T-helper 17 cell (primary cell): ENCODE data around the gene FOCAD. TPM values are rescaled to one million over a fixed set of nuclear protein-coding genes. Genes with fewer than 3 reads are reported as not detected.

ENCODE experiments used
- ATAC-seq: fragments of 150-1000 bp; cut with Tn5 transposase; 2 replicates; pipeline ENCODE4 v1.10.0; 2021; ENCODE audit warnings: mild to moderate bottlenecking, moderate library complexity
- DNase-seq, 3 donors: peaks; one replicate each; pipeline versions ENCODE4 v3.0.0 to v3.0.0-alpha.2; 2020 to 2021
- H3K9me3 ChIP-seq: one replicate; pipeline ENCODE4 v1.7.0; 2013; ENCODE audit warnings: low read length, mild to moderate bottlenecking; ENCODE audit not compliant: control insufficient read depth, poor library complexity, severe bottlenecking
- H3K27ac Mint-ChIP-seq: one replicate; pipeline ENCODE4 v1.8.0; 2022; ENCODE audit warnings: mild to moderate bottlenecking, moderate library complexity, mixed read lengths
- H3K27me3 Mint-ChIP-seq: one replicate; pipeline ENCODE4 v1.8.0; 2022; ENCODE audit warnings: mixed read lengths
- H3K36me3 Mint-ChIP-seq: one replicate; pipeline ENCODE4 v1.8.0; 2022; ENCODE audit warnings: low read depth, mixed read lengths
- H3K4me1 Mint-ChIP-seq: one replicate; pipeline ENCODE4 v1.8.0; 2022; ENCODE audit warnings: mild to moderate bottlenecking, mixed read lengths
- H3K4me3 Mint-ChIP-seq: one replicate; pipeline ENCODE4 v1.8.0; 2022; ENCODE audit warnings: mild to moderate bottlenecking, moderate library complexity, mixed read lengths
- total RNA-seq, 4 donors: library from RNA in 2 of 4; stranded (reverse) in 2 of 4; gene quantifications; one replicate each; pipeline ENCODE4 v1.2.3 and lab custom pipeline; 2022 to 2026

Gene FOCAD
- total RNA-seq, 2 donors from 2014 or later = 16.2 to 18.2 TPM

GRCh38 chr9:20853866-20854265 is 169.8 kb downstream of the FOCAD start:
- DNase-seq (no peak), ATAC-seq (no peak)
- Mint-ChIP-seq H3K4me3 (no peak overlapping the region), H3K4me1 (no peaks in the 10 kb centered on the region), H3K27me3 (no peaks in the 10 kb centered on the region), H3K27ac (no peak overlapping the region), H3K36me3 (no peaks in the 10 kb centered on the region)
- no peaks in the 10 kb centered on the region for H3K9me3 ChIP-seq

- H3K9me3 ChIP-seq = no peaks in the 10 kb centered on the region
- no peaks in the 10 kb centered on the region for H3K27me3 Mint-ChIP-seq
- H3K4me1 Mint-ChIP-seq = no peaks in the 10 kb centered on the region
- H3K27ac Mint-ChIP-seq = no peak overlapping the region
- H3K4me3 Mint-ChIP-seq = no peak overlapping the region
- DNase-seq (no peak), ATAC-seq (no peak)
- H3K36me3 Mint-ChIP-seq = no peaks in the 10 kb centered on the region
Observed at GRCh38 chr9:20854444-20854843, 170.4 kb downstream of the FOCAD start.

GRCh38 chr9:20863945-20864344 is 179.9 kb downstream of the FOCAD start:
- H3K27me3 Mint-ChIP-seq = no peaks in the 10 kb centered on the region
- H3K9me3 ChIP-seq = no peaks in the 10 kb centered on the region
- peaks cover 5% of the 10 kb centered on the region for H3K4me1 Mint-ChIP-seq
- H3K27ac Mint-ChIP-seq = no peak overlapping the region
- H3K4me3 Mint-ChIP-seq = no peak overlapping the region
- ATAC-seq (no peak), DNase-seq (no peak)
- peaks cover 7% of the 10 kb centered on the region for H3K36me3 Mint-ChIP-seq

- no peak for DNase-seq
- peaks cover 5% of the 10 kb centered on the region for H3K4me1 Mint-ChIP-seq
- no peaks in the 10 kb centered on the region for H3K27me3 Mint-ChIP-seq
- no peaks in the 10 kb centered on the region for H3K9me3 ChIP-seq
- no peak for ATAC-seq
- H3K27ac Mint-ChIP-seq = no peak overlapping the region
- H3K36me3 Mint-ChIP-seq = peaks cover 7% of the 10 kb centered on the region
- no peak overlapping the region for H3K4me3 Mint-ChIP-seq
Observed at GRCh38 chr9:20865347-20865746, 181.3 kb downstream of the FOCAD start.

GRCh38 chr9:20870115-20870514 is 186.1 kb downstream of the FOCAD start:
- Mint-ChIP-seq H3K27me3 (no peaks in the 10 kb centered on the region), H3K27ac (no peak overlapping the region), H3K4me3 (no peak overlapping the region), H3K36me3 (peaks cover 5% of the 10 kb centered on the region), H3K4me1 (peaks cover 5% of the 10 kb centered on the region)
- DNase-seq = no peak
- H3K9me3 ChIP-seq = no peaks in the 10 kb centered on the region
- ATAC-seq = no peak

GRCh38 chr9:20872340-20872977 is 188.4 kb downstream of the FOCAD start:
- peaks cover 5% of the 10 kb centered on the region for H3K36me3 Mint-ChIP-seq
- H3K4me1 Mint-ChIP-seq = peaks cover 5% of the 10 kb centered on the region
- ATAC-seq (no peak), DNase-seq (no peak)
- H3K9me3 ChIP-seq = no peaks in the 10 kb centered on the region
- H3K27me3 Mint-ChIP-seq = no peaks in the 10 kb centered on the region
- H3K4me3 Mint-ChIP-seq = no peak overlapping the region
- H3K27ac Mint-ChIP-seq = no peak overlapping the region

GRCh38 chr9:20873240-20873865 is 189.3 kb downstream of the FOCAD start:
- peaks cover 5% of the 10 kb centered on the region for H3K36me3 Mint-ChIP-seq

GRCh38 chr9:20880271-20880670 is 196.2 kb downstream of the FOCAD start:
- Mint-ChIP-seq H3K4me1 (no peaks in the 10 kb centered on the region), H3K36me3 (no peaks in the 10 kb centered on the region), H3K27me3 (no peaks in the 10 kb centered on the region), H3K27ac (no peak overlapping the region), H3K4me3 (no peak overlapping the region)
- DNase-seq = no peak
- ATAC-seq = no peak
- H3K9me3 ChIP-seq = no peaks in the 10 kb centered on the region

More at GRCh38 chr9:20873240-20873865, 189.3 kb downstream of the FOCAD start:
- H3K4me3 Mint-ChIP-seq = no peak overlapping the region
- H3K9me3 ChIP-seq = no peaks in the 10 kb centered on the region
- DNase-seq = no peak
- no peak overlapping the region for H3K27ac Mint-ChIP-seq
- H3K27me3 Mint-ChIP-seq = no peaks in the 10 kb centered on the region
- no peak for ATAC-seq
- H3K4me1 Mint-ChIP-seq = peaks cover 5% of the 10 kb centered on the region

GRCh38 chr9:20880675-20881074 is 196.6 kb downstream of the FOCAD start:
- H3K27me3 Mint-ChIP-seq = no peaks in the 10 kb centered on the region
- H3K9me3 ChIP-seq = no peaks in the 10 kb centered on the region
- no peaks in the 10 kb centered on the region for H3K36me3 Mint-ChIP-seq
- H3K4me3 Mint-ChIP-seq = no peak overlapping the region
- DNase-seq (no peak), ATAC-seq (no peak)
- no peaks in the 10 kb centered on the region for H3K4me1 Mint-ChIP-seq
- H3K27ac Mint-ChIP-seq = no peak overlapping the region

- no peaks in the 10 kb centered on the region for H3K9me3 ChIP-seq
- H3K27ac Mint-ChIP-seq = no peak overlapping the region
- ATAC-seq (peak; percentile 57), DNase-seq (peak; percentile 11 to 35 (median 21))
- H3K27me3 Mint-ChIP-seq = no peaks in the 10 kb centered on the region
- H3K4me1 Mint-ChIP-seq = no peaks in the 10 kb centered on the region
- no peak overlapping the region for H3K4me3 Mint-ChIP-seq
- H3K36me3 Mint-ChIP-seq = no peaks in the 10 kb centered on the region
Observed at GRCh38 chr9:20884985-20885593, 201.0 kb downstream of the FOCAD start.

GRCh38 chr9:20898885-20899554 is 215.0 kb downstream of the FOCAD start:
- Mint-ChIP-seq H3K4me3 (no peak overlapping the region), H3K36me3 (peaks cover 5% of the 10 kb centered on the region), H3K27me3 (no peaks in the 10 kb centered on the region), H3K4me1 (peaks cover 3% of the 10 kb centered on the region), H3K27ac (no peak overlapping the region)
- DNase-seq (no peak), ATAC-seq (no peak)
- H3K9me3 ChIP-seq = no peaks in the 10 kb centered on the region

GRCh38 chr9:20903212-20903611 is 219.2 kb downstream of the FOCAD start:
- ATAC-seq (no peak), DNase-seq (no peak)
- Mint-ChIP-seq H3K4me1 (peaks cover 6% of the 10 kb centered on the region), H3K4me3 (no peak overlapping the region), H3K27ac (no peak overlapping the region), H3K27me3 (no peaks in the 10 kb centered on the region), H3K36me3 (peaks cover 4% of the 10 kb centered on the region)
- H3K9me3 ChIP-seq = no peaks in the 10 kb centered on the region

- no peak for ATAC-seq
- peaks cover 3% of the 10 kb centered on the region for H3K4me1 Mint-ChIP-seq
- H3K36me3 Mint-ChIP-seq = peaks cover 4% of the 10 kb centered on the region
- no peak overlapping the region for H3K4me3 Mint-ChIP-seq
- DNase-seq = no peak
- H3K9me3 ChIP-seq = no peaks in the 10 kb centered on the region
- H3K27me3 Mint-ChIP-seq = no peaks in the 10 kb centered on the region
- H3K27ac Mint-ChIP-seq = no peak overlapping the region
Observed at GRCh38 chr9:20904995-20905394, 220.9 kb downstream of the FOCAD start.
